Measurements from ENCODE around the gene SNX17. TPM values are rescaled to one million over a fixed set of nuclear protein-coding genes. Genes with fewer than 3 reads are reported as not detected.

Gene SNX17
- total RNA-seq, 4 donors from 2014 or later = 71.6 to 97.7 (median 90.8) TPM

- Histone ChIP-seq H3K4me1 (peaks cover 0 to 36% (median 15%) of the 10 kb centered on the region in 4 donors), H3K9me3 (no peaks in the 10 kb centered on the region), H3K4me3 (no peak overlapping the region), H3K27ac (no peak overlapping the region), H3K36me3 (peaks cover 0 to 70% (median 41%) of the 10 kb centered on the region in 3 donors), H3K27me3 (no peaks in the 10 kb centered on the region)
- no peak for TF ChIP-seq EP300 (IDR thresholded peaks at IDR 0.05)
- no peak for TF ChIP-seq POLR2A (IDR thresholded peaks at IDR 0.05)
- TF ChIP-seq CTCF (IDR thresholded peaks at IDR 0.05) = no peak
- DNase-seq (ENCODE audit: low spot score in 2 of 2) = no peak
- WGBS, 2 donors = 73 to 82% methylated on average over 21 to 27 of the region's 29 CpGs
Measured at GRCh38 chr2:27378096-27378808, 7.8 kb downstream of the SNX17 start.

DNA sequence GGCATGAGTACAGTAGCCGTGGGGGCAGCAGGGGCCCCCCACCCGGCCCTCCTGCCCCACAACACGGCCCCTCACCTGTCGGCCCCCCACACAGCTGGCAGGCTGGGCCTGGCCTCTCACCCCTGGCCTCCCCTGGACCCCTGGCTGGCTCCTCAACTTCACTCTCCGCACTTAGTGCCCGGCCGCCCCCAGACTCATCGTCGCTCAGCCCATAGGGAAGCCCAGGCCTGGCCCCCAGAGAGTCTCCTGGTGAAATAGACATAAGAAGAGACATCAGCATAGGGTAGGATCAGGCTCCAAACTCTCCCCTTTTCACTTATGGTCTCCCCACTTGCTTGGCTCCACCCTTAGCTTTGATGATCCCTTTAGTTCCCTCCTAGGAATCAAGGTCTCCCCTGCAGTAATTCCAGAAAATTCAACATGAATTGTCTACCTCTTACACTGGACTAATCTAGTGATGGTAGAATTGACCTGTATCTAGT is 8.4 kb downstream of the SNX17 start:
- H3K4me3 ChIP-seq = no peak overlapping the region
- peak overlapping the region in 1 of 4 donors; percentile 93 for H3K27ac ChIP-seq
- WGBS, 2 donors = 80 to 86% methylated on average over 6 to 9 of the region's 9 CpGs
- H3K36me3 ChIP-seq = peaks cover 0 to 70% (median 38%) of the 10 kb centered on the region in 3 donors
- peaks cover 0 to 36% (median 15%) of the 10 kb centered on the region in 4 donors for H3K4me1 ChIP-seq
- H3K9me3 ChIP-seq = no peaks in the 10 kb centered on the region
- no peak for DNase-seq (ENCODE audit: low spot score in 2 of 2)
- H3K27me3 ChIP-seq = no peaks in the 10 kb centered on the region
- TF ChIP-seq POLR2A (IDR thresholded peaks at IDR 0.05) (no peak), EP300 (IDR thresholded peaks at IDR 0.05) (no peak), CTCF (IDR thresholded peaks at IDR 0.05) (no peak)

DNA sequence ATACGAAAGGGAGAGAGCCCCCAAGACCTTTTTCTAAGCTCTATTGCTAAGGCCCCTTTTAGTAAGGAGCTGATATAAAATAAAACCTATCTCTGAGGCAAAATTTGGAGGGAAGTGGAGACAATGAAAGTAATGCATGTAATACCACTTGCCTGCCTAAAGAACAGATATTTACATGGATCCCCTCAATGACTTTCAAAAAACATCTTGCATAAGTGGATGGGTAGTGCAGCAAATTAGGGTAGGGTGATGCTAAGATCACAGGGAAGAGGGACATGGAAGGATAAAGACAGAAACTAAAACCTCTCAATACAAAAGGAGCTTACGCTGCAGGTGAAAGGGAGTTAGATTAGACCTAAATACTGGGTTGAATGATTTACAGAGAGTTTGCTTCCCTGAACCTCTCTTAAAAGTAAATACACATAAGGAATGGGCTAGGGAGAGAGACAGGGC is 9.0 kb downstream of the SNX17 start:
- no peak for DNase-seq (ENCODE audit: low spot score in 2 of 2)
- no peak for TF ChIP-seq EP300 (IDR thresholded peaks at IDR 0.05)
- no peak for TF ChIP-seq POLR2A (IDR thresholded peaks at IDR 0.05)
- TF ChIP-seq CTCF (IDR thresholded peaks at IDR 0.05) = no peak
- H3K27me3 ChIP-seq = no peaks in the 10 kb centered on the region
- peak overlapping the region; percentile 43 to 79 (median 69) for H3K4me3 ChIP-seq
- WGBS, 2 donors = 76% methylated on average over 2 of the region's 2 CpGs
- H3K36me3 ChIP-seq = peaks cover 0 to 70% (median 38%) of the 10 kb centered on the region in 3 donors
- H3K4me1 ChIP-seq = peaks cover 0 to 36% (median 15%) of the 10 kb centered on the region in 4 donors
- H3K9me3 ChIP-seq = no peaks in the 10 kb centered on the region
- peak overlapping the region in 3 of 4 donors; percentile 80 to 93 (median 87) for H3K27ac ChIP-seq

- H3K9me3 ChIP-seq = no peaks in the 10 kb centered on the region
- no peak for TF ChIP-seq CTCF (IDR thresholded peaks at IDR 0.05)
- TF ChIP-seq EP300 (IDR thresholded peaks at IDR 0.05) = no peak
- no peak for TF ChIP-seq POLR2A (IDR thresholded peaks at IDR 0.05)
- H3K27ac ChIP-seq = peak overlapping the region; percentile 68 to 93 (median 84)
- peaks cover 0 to 70% (median 36%) of the 10 kb centered on the region in 3 donors for H3K36me3 ChIP-seq
- H3K4me3 ChIP-seq = peak overlapping the region; percentile 43 to 79 (median 69)
- DNase-seq (ENCODE audit: low spot score in 2 of 2) = peak; percentile 47 to 67
- H3K4me1 ChIP-seq = peaks cover 0 to 36% (median 15%) of the 10 kb centered on the region in 4 donors
- H3K27me3 ChIP-seq = no peaks in the 10 kb centered on the region
- 2 to 3% methylated on average over 21 to 32 of the region's 35 CpGs for WGBS, 2 donors
Measured at GRCh38 chr2:27379836-27380625, 9.6 kb downstream of the SNX17 start.
